Activated T-helper 2 cell treated with anti-CD3 and anti-CD28 coated beads, Interferon-gamma antibody, Interleukin-2, Interleukin-4, amounts not matched to agents 10 μg/mL and 5 μg/mL and 100 μg/mL, durations not matched to agents 14 hours and 24 hours and 36 hours (primary cell): ENCODE measurements around the gene MON2. TPM values are rescaled to one million over a fixed set of nuclear protein-coding genes. Genes with fewer than 3 reads are reported as not detected.
"Not testable (repeated sequence)": the region's sequence is repeated elsewhere in the genome, so short reads cannot be mapped to it uniquely, and the experiment has no call there.

Experiments
- DNase-seq: peaks from one replicate; pipeline ENCODE4 v3.0.0; 2021; ENCODE audit warnings: low spot score
- H3K27ac Mint-ChIP-seq: one replicate; pipeline ENCODE4 v1.8.0; 2021; ENCODE audit warnings: mixed read lengths
- H3K27me3 Mint-ChIP-seq: one replicate; pipeline ENCODE4 v1.8.0; 2021; ENCODE audit warnings: low read depth, mixed read lengths
- H3K36me3 Mint-ChIP-seq: one replicate; pipeline ENCODE4 v1.8.0; 2021; ENCODE audit warnings: low read depth, mixed read lengths
- H3K4me1 Mint-ChIP-seq: one replicate; pipeline ENCODE4 v1.8.0; 2021; ENCODE audit warnings: low read depth, mixed read lengths
- H3K4me3 Mint-ChIP-seq: one replicate; pipeline ENCODE4 v1.8.0; 2021; ENCODE audit warnings: low read depth, mild to moderate bottlenecking, moderate library complexity, mixed read lengths
- H3K9me3 Mint-ChIP-seq: one replicate; pipeline ENCODE4 v1.8.0; 2021; ENCODE audit warnings: mixed read lengths
- intact Hi-C: fragments of 100-400 bp; cut with micrococcal nuclease; formaldehyde crosslinking; loops from one replicate; pipeline ENCODE4 v1.15.1; 2023
- total RNA-seq: library from RNA; stranded (reverse); gene quantifications from 2 replicates; pipeline ENCODE4 v1.2.3, GENCODE V29; 2022

Gene MON2, protein sequence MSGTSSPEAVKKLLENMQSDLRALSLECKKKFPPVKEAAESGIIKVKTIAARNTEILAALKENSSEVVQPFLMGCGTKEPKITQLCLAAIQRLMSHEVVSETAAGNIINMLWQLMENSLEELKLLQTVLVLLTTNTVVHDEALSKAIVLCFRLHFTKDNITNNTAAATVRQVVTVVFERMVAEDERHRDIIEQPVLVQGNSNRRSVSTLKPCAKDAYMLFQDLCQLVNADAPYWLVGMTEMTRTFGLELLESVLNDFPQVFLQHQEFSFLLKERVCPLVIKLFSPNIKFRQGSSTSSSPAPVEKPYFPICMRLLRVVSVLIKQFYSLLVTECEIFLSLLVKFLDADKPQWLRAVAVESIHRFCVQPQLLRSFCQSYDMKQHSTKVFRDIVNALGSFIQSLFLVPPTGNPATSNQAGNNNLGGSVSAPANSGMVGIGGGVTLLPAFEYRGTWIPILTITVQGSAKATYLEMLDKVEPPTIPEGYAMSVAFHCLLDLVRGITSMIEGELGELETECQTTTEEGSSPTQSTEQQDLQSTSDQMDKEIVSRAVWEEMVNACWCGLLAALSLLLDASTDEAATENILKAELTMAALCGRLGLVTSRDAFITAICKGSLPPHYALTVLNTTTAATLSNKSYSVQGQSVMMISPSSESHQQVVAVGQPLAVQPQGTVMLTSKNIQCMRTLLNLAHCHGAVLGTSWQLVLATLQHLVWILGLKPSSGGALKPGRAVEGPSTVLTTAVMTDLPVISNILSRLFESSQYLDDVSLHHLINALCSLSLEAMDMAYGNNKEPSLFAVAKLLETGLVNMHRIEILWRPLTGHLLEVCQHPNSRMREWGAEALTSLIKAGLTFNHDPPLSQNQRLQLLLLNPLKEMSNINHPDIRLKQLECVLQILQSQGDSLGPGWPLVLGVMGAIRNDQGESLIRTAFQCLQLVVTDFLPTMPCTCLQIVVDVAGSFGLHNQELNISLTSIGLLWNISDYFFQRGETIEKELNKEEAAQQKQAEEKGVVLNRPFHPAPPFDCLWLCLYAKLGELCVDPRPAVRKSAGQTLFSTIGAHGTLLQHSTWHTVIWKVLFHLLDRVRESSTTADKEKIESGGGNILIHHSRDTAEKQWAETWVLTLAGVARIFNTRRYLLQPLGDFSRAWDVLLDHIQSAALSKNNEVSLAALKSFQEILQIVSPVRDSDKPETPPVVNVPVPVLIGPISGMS (N-terminal part only)
- total RNA-seq = 33.0 and 37.6 TPM in 2 replicates

DNA sequence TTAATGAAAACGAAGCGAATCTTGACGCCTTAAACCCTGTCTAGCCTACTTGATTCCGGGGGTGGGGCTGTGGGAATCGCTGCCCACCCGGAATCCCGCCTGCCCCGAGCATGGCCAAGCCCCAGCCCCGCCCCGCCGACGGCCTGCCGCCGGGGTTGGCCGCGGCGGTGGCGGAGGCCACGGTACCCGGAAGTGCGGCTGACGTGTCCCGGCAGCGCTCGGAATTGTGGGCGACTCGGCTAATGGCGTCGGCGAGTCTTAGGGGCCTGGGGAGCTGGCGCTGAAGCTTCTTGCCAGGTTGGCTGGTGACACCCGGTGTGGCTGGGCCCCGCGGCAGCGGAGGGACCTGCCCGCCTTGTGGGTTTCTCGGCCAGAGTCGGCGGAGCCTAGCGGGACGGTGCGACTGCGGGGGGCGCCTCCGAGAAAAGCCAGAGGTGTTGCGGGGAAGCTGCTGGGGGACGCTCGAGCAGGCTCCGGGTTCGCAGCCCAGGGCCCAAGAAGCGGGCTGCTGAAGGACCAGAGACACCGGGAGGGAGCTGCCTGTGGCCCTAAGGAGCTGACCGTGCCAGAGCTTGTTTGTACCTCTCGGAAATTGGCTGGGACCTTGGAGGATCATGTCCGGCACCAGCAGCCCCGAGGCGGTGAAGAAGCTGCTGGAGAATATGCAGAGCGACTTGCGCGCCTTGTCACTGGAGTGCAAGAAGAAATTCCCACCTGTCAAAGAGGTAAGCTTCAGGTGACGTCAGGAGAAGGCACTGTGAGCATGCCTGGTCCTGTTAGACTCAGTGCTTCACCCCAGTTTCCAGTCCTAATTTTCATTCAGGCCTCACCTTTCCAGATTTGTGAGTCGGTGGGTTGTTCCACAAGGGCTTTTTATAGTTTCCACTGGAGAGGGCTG is at the start of gene MON2:
Gene MON2, plus strand, starts transcription at position 233 of the 898 bp plus-strand sequence. Its CDS starts 382 bp downstream, at position 615.
- Mint-ChIP-seq H3K27ac (peak within 1 kb of the TSS; percentile 91), H3K4me3 (peak within 1 kb of the TSS; percentile 94), H3K36me3 (peaks cover 12% of the 10 kb centered on the region), H3K4me1 (peaks cover 20% of the 10 kb centered on the region), H3K27me3 (peaks cover 3% of the 10 kb centered on the region), H3K9me3 (peaks cover 23% of the 10 kb centered on the region)
- peak; percentile 83 for DNase-seq
- intact Hi-C loops = loop anchor here (2.0 kb wide), 3 partner anchors 58 to 206 kb away; partner anchors contain the start of gene USP15

DNA sequence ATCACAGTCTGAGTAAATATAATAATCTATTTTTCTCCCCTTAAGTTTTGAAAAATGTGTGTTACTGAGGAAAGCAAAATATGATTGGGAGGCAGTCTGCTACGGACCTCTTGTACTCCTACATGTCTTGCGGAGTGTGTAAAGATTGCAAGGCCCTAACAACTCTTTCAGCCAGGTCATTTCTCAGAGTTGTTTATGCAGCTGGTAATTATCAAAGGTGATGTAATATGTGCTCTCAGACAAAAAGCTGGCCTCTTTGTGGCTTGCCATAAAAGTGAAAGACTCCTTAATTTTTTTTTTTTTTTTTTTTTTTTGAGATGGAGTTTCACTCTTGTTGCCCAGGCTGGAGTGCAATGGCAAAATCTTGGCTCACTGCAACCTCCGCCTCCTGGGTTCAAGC is 40.5 kb upstream of the MON2 start:
- intact Hi-C loops = no loop called here
- Mint-ChIP-seq H3K27ac (no peak overlapping the region), H3K27me3 (peaks cover 14% of the 10 kb centered on the region), H3K4me1 (no peaks in the 10 kb centered on the region), H3K4me3 (no peak overlapping the region), H3K36me3 (peaks cover 3% of the 10 kb centered on the region), H3K9me3 (peaks cover 35% of the 10 kb centered on the region)
- DNase-seq = no peak

DNA sequence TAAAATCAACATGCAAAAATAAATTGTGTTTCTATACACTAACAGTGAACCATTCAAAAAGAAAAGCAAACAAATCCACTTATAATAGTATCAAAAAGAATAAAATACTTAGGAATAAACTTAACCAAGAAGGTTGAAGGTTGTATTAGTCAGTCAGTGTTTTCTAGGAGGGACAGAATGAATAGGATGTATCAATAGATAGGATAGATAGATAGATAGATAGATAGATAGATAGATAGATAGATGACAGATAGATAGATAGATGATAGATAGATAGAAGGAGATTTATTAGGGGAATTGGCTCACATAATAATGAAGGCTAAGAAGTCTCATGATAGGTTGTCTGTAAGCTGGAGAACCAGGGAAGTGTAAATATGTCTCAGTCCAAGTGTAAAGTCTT is 37.2 kb upstream of the MON2 start:
- H3K4me3 Mint-ChIP-seq = no peak overlapping the region
- intact Hi-C loops = no loop called here
- peaks cover under 1% of the 10 kb centered on the region for H3K4me1 Mint-ChIP-seq
- H3K36me3 Mint-ChIP-seq = peaks cover 3% of the 10 kb centered on the region
- no peak for DNase-seq
- no peak overlapping the region for H3K27ac Mint-ChIP-seq
- H3K27me3 Mint-ChIP-seq = peaks cover 34% of the 10 kb centered on the region
- H3K9me3 Mint-ChIP-seq = peaks cover 14% of the 10 kb centered on the region

DNA sequence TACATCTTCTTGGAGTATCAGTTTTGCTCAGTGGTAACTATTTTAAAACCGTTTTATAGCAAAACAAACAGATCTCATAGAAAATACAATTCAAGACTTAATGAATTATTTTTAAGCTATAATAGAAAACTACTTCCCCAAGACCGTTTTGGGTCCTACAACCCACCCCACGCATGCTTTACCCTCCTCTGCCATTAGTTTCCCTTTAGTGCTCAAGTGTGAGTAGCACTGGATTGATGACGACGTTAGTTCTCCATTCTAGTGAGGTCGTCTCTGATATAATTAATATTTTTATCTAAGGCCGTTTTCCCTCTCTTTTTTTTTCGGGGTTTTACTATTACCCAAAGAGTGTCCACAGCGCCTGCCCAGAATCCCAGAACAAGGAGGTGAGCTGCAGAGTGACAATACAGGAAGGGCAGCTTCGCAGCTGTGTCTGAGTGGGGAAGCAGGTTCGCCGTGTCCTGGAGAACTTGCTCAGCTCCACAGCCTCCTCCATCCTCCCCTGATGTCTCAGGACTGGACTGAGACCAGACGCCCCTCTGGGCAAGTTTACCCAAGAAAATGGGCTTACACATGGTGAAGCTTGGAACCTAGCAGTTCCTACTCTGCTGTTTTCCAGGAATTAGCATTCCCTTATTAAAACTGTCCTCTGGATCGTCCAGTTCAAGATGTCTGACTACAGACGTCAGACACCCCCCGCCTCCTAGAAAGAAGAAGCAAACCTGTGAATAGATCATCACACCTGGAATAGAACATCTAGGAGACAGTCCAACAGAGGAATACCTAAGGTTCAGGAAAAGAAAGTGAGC is 31.9 kb upstream of the MON2 start:
- Mint-ChIP-seq H3K4me1 (peaks cover 19% of the 10 kb centered on the region), H3K36me3 (no peaks in the 10 kb centered on the region), H3K27me3 (peaks cover 55% of the 10 kb centered on the region), H3K9me3 (no peaks in the 10 kb centered on the region), H3K4me3 (peak overlapping the region; percentile 72), H3K27ac (no peak overlapping the region)
- intact Hi-C loops = loop anchor here (5.0 to 10.0 kb wide), 3 partner anchors 148 to 378 kb away; no protein-coding TSS in a partner anchor
- no peak for DNase-seq

DNA sequence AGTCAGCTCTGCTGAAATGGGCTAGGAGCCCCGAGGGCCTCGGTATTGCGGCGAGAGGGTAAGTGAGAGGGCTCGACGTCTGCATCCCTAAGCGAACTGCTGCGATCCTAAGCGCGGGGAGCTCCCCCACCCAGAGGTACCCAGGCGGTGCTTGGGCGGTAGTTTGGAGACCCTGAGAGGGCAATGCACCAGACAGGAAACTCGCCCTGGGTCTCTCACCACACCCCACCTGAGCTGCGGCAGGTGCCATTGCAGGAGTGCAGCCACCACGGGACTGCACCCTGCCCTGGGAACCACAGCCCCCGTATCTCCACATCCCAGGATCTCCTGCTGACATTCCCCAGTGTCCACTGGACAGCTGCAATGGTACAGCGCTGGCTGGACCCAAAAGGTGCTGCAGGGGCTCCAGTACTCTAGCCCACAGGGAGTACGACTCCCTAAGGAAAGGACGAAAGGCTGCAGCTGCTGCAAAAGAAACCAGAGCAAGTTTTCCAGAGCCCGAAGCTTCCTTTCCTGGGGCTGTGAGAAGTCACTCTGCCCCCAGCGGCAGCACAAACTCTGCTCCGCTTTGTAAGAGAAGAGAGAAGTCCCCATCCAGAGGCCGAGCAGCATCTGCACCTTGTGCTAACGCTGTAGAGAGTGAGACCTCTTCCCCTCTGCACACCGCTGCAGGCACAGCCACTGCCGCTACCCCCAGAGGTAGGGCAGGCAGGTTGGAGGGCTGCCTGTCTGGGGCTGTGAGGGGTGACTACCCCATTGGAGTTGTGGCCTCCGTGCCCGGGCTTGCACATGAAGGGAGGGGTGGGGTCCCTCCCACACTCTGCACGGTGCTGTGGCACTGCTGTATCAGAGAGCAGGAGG is 31.1 kb upstream of the MON2 start:
- Mint-ChIP-seq H3K4me3 (peak overlapping the region; percentile 72), H3K9me3 (no peaks in the 10 kb centered on the region), H3K4me1 (peaks cover 19% of the 10 kb centered on the region), H3K36me3 (no peaks in the 10 kb centered on the region), H3K27ac (no peak overlapping the region), H3K27me3 (peaks cover 52% of the 10 kb centered on the region)
- intact Hi-C loops = loop anchor here (5.0 to 10.0 kb wide), 3 partner anchors 147 to 377 kb away; no protein-coding TSS in a partner anchor
- DNase-seq = peak; percentile 18

DNA sequence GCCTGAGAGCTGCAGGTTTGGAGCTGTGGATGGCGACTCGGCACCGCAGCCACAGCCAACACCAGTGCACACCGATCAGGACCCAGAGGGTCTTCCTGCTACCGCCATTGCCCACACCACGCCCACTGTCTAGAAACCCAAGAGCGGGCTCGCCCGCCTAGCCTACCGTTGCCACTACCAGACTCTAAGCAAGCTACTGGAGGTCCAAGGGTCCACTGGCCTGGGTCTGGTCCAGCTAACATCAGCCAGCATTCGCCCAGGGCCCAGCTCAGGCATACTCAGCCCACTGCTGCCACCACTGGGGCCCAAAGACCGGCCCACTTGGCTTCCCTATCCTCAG is 30.5 kb upstream of the MON2 start:
- no peaks in the 10 kb centered on the region for H3K36me3 Mint-ChIP-seq
- peaks cover 4% of the 10 kb centered on the region for H3K9me3 Mint-ChIP-seq
- H3K4me3 Mint-ChIP-seq = no peak overlapping the region
- no peak overlapping the region for H3K27ac Mint-ChIP-seq
- DNase-seq = no peak
- H3K4me1 Mint-ChIP-seq = peaks cover 19% of the 10 kb centered on the region
- peaks cover 46% of the 10 kb centered on the region for H3K27me3 Mint-ChIP-seq
- intact Hi-C loops = loop anchor here (5.0 to 10.0 kb wide), 3 partner anchors 146 to 376 kb away; no protein-coding TSS in a partner anchor

DNA sequence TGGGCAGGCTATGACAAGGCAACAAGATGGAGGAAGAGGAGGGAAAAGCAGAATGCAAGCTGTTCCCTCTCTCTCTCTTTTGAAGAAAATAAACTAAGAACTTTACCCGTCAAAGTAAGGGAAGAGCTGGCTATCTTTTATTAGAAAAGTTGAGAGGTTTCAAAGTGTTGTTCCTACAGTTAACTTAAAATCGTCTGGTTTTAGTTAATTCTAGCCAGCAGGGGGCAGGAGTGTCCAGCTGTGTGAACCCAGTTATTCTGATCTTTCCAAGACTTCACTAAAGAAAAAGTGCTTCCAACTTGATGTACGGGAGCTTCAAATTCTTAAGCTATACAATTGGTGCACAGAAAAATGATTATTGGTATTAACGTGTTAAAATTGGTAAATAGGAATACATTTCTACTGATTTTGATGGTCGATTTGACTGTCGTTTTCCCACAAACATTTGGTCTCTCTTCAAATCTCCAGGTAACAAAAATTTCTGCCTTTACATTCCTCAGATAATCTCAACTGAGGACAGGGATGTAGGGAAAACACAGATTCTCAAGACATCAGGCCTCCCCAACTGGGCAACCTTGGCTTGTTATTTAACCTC is 28.4 kb upstream of the MON2 start:
- peak; percentile 12 for DNase-seq
- no peaks in the 10 kb centered on the region for H3K36me3 Mint-ChIP-seq
- peaks cover 42% of the 10 kb centered on the region for H3K27me3 Mint-ChIP-seq
- peaks cover 25% of the 10 kb centered on the region for H3K9me3 Mint-ChIP-seq
- intact Hi-C loops = loop anchor here (1.0 to 10.0 kb wide), 4 partner anchors 144 to 374 kb away; no protein-coding TSS in a partner anchor
- peaks cover 19% of the 10 kb centered on the region for H3K4me1 Mint-ChIP-seq
- H3K27ac Mint-ChIP-seq = no peak overlapping the region
- no peak overlapping the region for H3K4me3 Mint-ChIP-seq

DNA sequence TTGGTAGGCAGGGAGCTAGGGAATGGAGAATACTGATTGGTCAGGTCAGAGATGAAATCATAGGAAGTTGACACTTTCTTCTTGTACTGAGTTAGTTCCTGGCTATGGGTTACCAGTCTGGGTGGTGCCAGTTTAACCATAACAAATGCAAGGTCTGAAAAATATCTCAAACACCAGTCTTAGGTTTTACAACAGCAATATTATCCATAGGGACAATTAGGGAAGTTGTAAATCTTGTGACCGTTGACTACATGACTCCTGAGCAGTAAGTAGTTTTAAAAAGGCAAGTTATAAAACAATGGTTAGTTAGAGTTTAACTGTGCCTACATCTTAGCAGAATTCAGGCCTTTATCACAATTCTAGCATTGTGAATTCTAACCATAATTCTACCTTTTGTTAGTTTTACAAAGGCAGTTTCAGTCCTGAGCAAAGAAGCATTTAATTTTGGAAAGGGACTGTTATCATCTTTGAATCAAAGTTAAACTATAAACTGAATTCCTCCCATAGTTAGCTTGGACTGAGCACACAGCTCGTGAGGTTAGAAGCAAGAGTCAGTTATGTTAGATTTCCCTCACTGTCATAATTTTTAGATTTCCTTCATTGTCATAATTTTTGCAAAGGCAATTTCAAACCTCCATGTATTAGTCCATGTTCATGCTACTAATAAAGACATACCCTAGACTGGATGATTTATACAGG is 19.7 kb upstream of the MON2 start:
- Mint-ChIP-seq H3K36me3 (no peaks in the 10 kb centered on the region), H3K9me3 (peaks cover 31% of the 10 kb centered on the region), H3K4me1 (no peaks in the 10 kb centered on the region), H3K4me3 (no peak overlapping the region), H3K27ac (no peak overlapping the region), H3K27me3 (peaks cover 20% of the 10 kb centered on the region)
- intact Hi-C loops = no loop called here
- DNase-seq = no peak

DNA sequence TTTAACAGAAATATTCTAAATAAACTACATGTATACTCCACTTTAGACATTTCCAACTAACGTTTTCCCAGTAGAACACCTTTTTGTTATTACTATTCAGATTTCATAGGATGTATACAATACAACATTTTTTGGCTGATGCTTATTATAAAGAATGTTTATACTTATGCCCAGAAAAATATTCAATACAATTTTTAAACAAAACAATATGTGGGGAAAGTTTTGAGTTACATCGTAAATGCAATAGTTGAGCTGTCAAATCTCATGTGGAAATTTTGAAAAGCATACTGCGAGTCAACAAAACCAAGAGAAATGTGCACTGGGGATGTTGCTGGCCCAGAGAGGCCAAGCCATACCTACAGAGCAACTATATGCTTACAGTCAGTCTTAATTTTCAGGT is 18.2 kb upstream of the MON2 start:
- Mint-ChIP-seq H3K27me3 (peaks cover 17% of the 10 kb centered on the region), H3K4me1 (no peaks in the 10 kb centered on the region), H3K4me3 (no peak overlapping the region), H3K27ac (no peak overlapping the region), H3K36me3 (no peaks in the 10 kb centered on the region), H3K9me3 (peaks cover 16% of the 10 kb centered on the region)
- intact Hi-C loops = no loop called here
- DNase-seq = no peak

DNA sequence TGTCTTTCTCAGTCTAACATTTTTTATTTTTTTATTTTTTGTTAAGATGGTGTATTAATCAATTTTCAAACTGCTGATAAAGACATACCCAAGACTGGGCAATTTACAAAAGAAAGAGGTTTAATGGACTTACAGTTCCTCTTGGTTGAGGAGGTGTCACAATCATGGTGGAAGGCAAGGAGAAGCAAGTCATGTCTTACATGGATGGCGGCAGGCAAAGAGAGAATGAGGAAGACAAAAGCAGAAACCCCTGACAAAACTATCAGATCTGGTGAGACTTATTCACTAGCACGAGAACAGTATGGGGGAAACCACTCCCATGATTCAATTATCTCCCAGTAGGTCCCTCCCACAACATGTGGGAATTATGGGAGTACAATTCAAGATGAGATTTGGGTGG is 11.2 kb upstream of the MON2 start:
- H3K27me3 Mint-ChIP-seq = peaks cover 15% of the 10 kb centered on the region
- H3K36me3 Mint-ChIP-seq, H3K4me1 Mint-ChIP-seq, H3K4me3 Mint-ChIP-seq, H3K9me3 Mint-ChIP-seq, intact Hi-C loops, DNase-seq, H3K27ac Mint-ChIP-seq: not testable (repeated sequence)
